Colonic mucosa (tissue), 4 donors: ENCODE data around the gene P2RY6. TPM values are rescaled to one million over a fixed set of nuclear protein-coding genes. Genes with fewer than 3 reads are reported as not detected.
A peak's percentile ranks its signal among the peaks of the same experiment; 100 is the strongest.

Source experiments
- DNase-seq: peaks from one replicate; pipeline ENCODE4 v3.0.0-alpha.2; 2020
- H3K27ac ChIP-seq: fragments of 200-600 bp; one replicate; pipeline ENCODE4 v1.8.0; 2021
- H3K27me3 ChIP-seq: fragments of 200-600 bp; one replicate; pipeline ENCODE4 v1.8.0; 2021
- H3K36me3 ChIP-seq: fragments of 200-600 bp; one replicate; pipeline ENCODE4 v1.8.0; 2021
- H3K4me1 ChIP-seq: fragments of 200-600 bp; one replicate; pipeline ENCODE4 v1.8.0; 2021; ENCODE audit warnings: mild to moderate bottlenecking
- H3K4me3 ChIP-seq: fragments of 200-600 bp; one replicate; pipeline ENCODE4 v1.8.0; 2021
- H3K9ac ChIP-seq, 2 donors: one replicate each; pipeline ENCODE4 v1.7.0; 2013; ENCODE audit warnings: control low read depth in 2 of 2, low read depth in 2 of 2, low read length in 2 of 2
- H3K9me3 ChIP-seq: fragments of 200-600 bp; one replicate; pipeline ENCODE4 v1.8.0; 2021
- intact Hi-C: fragments of 100-400 bp; cut with DNase I; formaldehyde crosslinking; loops from one replicate; pipeline ENCODE4 v1.14.1; 2022
- total RNA-seq, 2 donors: library from RNA; stranded (reverse); fragmentation: NEBNext Ultra II Directional in 1 of 2; extraction: Animal tissue kit (Norgen Biotek cat#: 25700) in 1 of 2; gene quantifications; one replicate each; pipeline ENCODE4 v1.2.1, GENCODE V29; 2021
- TF ChIP-seq, protein P1 (sequence below): fragments of 200-600 bp; IDR thresholded peaks from one replicate; pipeline ENCODE4 v1.8.0; 2022; ENCODE audit warnings: antibody characterized with exemption, mild to moderate bottlenecking
- donor health status: healthy.
- donor health status: DM: no; HTN: no; CAD: no.
- donor health status: DM: no; HTN: no; CAD: no.

P2RY6 gene
- total RNA-seq, 2 donors from 2014 or later: 0.91 to 1.4 TPM

DNA sequence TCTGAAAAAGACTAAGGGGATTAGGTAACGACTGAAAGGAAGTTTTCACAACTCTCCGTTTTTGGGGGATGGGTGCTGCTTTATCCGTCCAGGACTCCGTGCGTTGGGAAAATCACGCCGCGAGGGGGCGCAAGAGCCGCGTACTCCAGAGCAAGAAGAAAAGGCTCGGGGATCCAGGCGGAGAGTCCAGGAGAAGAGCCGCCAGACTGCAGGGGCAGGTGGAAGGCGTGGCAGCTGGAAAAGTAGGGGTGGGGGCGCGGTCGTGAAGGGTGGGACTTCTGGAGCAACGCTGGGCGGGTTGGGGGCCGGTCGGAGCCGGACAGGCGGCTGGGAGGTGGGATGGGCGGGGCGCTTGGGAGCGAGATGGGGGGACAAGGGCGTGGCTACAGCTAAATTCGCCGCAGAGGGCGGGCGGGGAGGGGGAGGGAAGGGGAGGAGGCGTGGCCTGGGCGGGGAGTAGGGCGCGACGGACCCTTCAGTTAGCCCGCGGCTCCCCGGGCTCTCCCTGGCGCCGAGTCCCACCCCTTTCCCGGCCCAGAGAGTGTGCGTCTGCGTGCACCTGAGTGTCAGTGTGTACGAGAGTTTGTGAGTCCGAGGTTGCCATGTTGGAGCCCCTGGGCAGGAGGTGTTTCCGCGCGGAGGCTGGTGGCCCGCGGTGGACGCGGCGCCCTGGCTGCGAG lies 35.3 kb downstream of the P2RY6 start:
- H3K9me3 ChIP-seq: no peaks in the 10 kb centered on the region
- H3K36me3 ChIP-seq: no peaks in the 10 kb centered on the region
- H3K27ac ChIP-seq: peak overlapping the region; percentile 87
- H3K9ac ChIP-seq: peak overlapping the region; percentile 73 to 77
- peaks cover 4% of the 10 kb centered on the region for H3K4me1 ChIP-seq
- TF ChIP-seq, protein P1, sequence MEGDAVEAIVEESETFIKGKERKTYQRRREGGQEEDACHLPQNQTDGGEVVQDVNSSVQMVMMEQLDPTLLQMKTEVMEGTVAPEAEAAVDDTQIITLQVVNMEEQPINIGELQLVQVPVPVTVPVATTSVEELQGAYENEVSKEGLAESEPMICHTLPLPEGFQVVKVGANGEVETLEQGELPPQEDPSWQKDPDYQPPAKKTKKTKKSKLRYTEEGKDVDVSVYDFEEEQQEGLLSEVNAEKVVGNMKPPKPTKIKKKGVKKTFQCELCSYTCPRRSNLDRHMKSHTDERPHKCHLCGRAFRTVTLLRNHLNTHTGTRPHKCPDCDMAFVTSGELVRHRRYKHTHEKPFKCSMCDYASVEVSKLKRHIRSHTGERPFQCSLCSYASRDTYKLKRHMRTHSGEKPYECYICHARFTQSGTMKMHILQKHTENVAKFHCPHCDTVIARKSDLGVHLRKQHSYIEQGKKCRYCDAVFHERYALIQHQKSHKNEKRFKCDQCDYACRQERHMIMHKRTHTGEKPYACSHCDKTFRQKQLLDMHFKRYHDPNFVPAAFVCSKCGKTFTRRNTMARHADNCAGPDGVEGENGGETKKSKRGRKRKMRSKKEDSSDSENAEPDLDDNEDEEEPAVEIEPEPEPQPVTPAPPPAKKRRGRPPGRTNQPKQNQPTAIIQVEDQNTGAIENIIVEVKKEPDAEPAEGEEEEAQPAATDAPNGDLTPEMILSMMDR: peak; percentile 61
- peak; percentile 99 for DNase-seq
- no peaks in the 10 kb centered on the region for H3K27me3 ChIP-seq
- intact Hi-C loops: loop anchor here (2.0 kb wide), 1 partner anchor 27 kb away; no protein-coding TSS in a partner anchor
- peak overlapping the region; percentile 60 for H3K4me3 ChIP-seq

DNA sequence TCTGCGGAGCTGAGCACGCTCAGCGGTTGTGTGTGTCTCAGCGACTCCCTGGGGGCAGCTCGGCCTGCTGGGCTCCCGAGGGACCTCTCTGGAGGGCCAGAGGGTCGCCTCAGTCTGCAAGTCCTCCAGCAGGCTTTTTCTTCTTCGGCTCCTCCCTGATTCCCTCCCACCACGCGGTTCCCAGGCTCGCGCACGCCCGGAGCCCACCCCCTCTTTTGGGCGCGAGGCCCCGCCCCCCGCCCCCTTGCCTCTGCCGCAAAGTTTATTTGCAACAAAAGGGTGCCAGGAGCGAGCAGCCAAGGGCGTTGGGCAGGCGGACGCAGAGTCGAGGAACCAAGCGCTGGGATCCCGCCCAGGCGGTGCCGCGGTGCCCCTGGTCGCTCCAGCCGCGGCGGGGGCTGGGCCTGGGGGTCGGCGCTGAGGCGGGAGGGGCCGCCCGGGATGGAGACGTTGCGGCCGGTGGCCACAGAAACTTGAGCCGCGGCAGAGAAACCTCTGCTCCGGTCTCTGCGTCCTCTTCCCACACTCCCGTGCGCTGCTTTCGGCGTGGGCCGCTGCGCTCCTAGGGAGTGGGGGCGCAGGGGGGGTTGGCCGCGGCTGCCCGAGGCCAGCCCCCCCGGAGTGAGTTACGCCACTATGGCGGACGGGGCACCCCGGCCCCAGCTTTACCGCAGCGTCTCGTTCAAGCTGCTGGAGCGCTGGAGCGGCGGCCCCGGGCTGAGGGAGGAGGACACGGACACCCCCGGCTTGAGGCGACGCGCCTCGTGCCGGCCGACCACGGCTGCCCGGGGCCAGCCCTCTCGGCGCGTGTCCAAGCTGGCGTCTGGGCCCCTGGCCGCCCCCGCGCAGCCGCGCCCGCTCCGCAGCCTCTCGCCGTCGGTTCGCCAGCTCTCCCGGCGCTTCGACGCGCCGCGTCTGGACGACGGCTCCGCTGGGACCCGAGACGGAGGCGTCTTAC lies 36.1 kb downstream of the P2RY6 start, which contains the start of gene ARHGEF17:
Gene ARHGEF17, plus strand, starts transcription at position 274 of the 958 bp plus-strand sequence. Its CDS starts 363 bp downstream, at position 637.
- peak within 1 kb of the TSS; percentile 73 to 77 for H3K9ac ChIP-seq
- peak within 1 kb of the TSS; percentile 60 for H3K4me3 ChIP-seq
- no peaks in the 10 kb centered on the region for H3K9me3 ChIP-seq
- TF ChIP-seq, protein P1: no peak
- peaks cover 4% of the 10 kb centered on the region for H3K4me1 ChIP-seq
- no peaks in the 10 kb centered on the region for H3K36me3 ChIP-seq
- intact Hi-C loops: no loop called here
- no peaks in the 10 kb centered on the region for H3K27me3 ChIP-seq
- H3K27ac ChIP-seq: peak within 1 kb of the TSS; percentile 87
- peak; percentile 68 for DNase-seq

DNA sequence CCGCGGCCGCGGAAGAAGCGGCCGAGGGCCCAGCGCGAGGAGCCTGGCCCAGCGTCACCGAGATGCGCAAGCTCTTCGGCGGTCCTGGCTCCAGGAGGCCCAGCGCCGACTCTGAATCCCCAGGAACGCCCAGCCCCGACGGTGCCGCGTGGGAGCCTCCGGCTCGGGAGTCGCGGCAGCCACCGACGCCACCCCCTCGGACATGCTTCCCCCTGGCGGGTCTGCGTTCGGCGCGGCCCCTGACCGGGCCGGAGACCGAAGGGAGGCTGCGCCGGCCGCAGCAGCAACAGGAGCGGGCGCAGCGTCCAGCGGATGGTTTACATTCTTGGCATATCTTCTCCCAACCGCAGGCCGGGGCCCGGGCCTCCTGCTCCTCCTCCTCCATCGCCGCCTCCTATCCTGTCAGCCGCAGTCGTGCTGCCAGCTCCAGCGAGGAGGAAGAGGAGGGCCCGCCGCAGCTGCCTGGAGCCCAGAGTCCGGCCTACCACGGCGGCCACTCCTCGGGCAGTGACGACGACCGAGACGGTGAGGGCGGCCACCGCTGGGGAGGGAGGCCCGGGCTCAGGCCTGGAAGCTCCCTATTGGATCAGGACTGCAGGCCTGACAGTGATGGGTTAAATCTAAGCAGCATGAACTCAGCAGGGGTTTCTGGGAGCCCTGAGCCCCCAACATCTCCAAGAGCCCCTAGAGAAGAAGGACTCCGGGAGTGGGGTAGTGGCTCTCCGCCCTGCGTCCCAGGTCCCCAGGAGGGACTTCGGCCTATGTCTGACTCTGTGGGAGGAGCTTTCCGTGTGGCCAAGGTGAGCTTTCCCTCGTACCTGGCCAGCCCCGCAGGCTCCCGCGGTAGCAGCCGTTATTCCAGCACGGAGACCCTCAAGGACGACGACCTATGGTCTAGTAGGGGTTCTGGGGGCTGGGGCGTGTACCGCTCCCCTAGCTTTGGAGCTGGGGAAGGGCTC lies 37.1 kb downstream of the P2RY6 start:
- Histone ChIP-seq H3K27me3 (no peaks in the 10 kb centered on the region), H3K27ac (peak overlapping the region; percentile 87), H3K36me3 (no peaks in the 10 kb centered on the region), H3K4me1 (peaks cover 4% of the 10 kb centered on the region), H3K9ac (peak overlapping the region; percentile 68 to 77), H3K9me3 (no peaks in the 10 kb centered on the region), H3K4me3 (peak overlapping the region; percentile 60)
- TF ChIP-seq, protein P1: no peak
- peak; percentile 82 for DNase-seq
- intact Hi-C loops: no loop called here

DNA sequence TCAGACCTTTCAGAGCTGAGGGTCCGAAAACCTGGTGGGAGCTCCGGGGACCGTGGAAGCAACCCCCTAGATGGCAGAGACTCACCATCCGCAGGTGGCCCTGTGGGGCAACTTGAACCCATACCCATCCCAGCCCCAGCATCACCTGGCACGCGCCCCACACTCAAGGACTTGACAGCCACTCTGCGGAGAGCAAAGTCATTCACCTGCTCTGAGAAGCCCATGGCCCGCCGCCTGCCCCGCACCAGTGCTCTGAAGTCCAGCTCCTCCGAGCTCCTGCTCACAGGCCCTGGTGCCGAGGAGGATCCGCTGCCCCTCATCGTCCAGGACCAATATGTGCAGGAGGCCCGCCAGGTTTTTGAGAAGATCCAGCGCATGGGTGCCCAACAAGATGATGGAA lies 37.9 kb downstream of the P2RY6 start:
- Histone ChIP-seq H3K9me3 (no peaks in the 10 kb centered on the region), H3K27ac (peak overlapping the region; percentile 87), H3K4me1 (peaks cover 4% of the 10 kb centered on the region), H3K27me3 (no peaks in the 10 kb centered on the region), H3K4me3 (peak overlapping the region; percentile 60), H3K36me3 (no peaks in the 10 kb centered on the region), H3K9ac (peak overlapping the region; percentile 68 to 77)
- TF ChIP-seq, protein P1: no peak
- no peak for DNase-seq
- intact Hi-C loops: no loop called here
